ENCODE measurements around the gene PHLDB2.

Gene PHLDB2

GRCh38 chr3:112002096-112002971 lies 143.3 kb downstream of the PHLDB2 start:
- DNase-seq = no peak

- no peak for DNase-seq
Measured at GRCh38 chr3:112003321-112004080, 144.4 kb downstream of the PHLDB2 start.

- DNase-seq = no peak
Measured at GRCh38 chr3:112004187-112004586, 145.1 kb downstream of the PHLDB2 start.

- DNase-seq = no peak
Measured at GRCh38 chr3:112004669-112005068, 145.6 kb downstream of the PHLDB2 start.

- no peak for DNase-seq
Measured at GRCh38 chr3:112005091-112005672, 146.1 kb downstream of the PHLDB2 start.

- no peak for DNase-seq
Measured at GRCh38 chr3:112007633-112008032, 148.6 kb downstream of the PHLDB2 start.

GRCh38 chr3:112009670-112010069 lies 150.6 kb downstream of the PHLDB2 start:
- no peak for DNase-seq

GRCh38 chr3:112010636-112011035 lies 151.6 kb downstream of the PHLDB2 start:
- DNase-seq = no peak

- no peak for DNase-seq
Measured at GRCh38 chr3:112011376-112011940, 152.4 kb downstream of the PHLDB2 start.

- DNase-seq = no peak
Measured at GRCh38 chr3:112012205-112012992, 153.3 kb downstream of the PHLDB2 start.

GRCh38 chr3:112013058-112013783 lies 154.2 kb downstream of the PHLDB2 start:
- DNase-seq = peak; percentile 74

GRCh38 chr3:112013784-112014143 lies 154.7 kb downstream of the PHLDB2 start:
- DNase-seq = no peak

- DNase-seq = peak; percentile 71
Measured at GRCh38 chr3:112017091-112017490, 158.0 kb downstream of the PHLDB2 start.

- DNase-seq = no peak
Measured at GRCh38 chr3:112018712-112019111, 159.6 kb downstream of the PHLDB2 start.

GRCh38 chr3:112019716-112020115 lies 160.7 kb downstream of the PHLDB2 start:
- DNase-seq = no peak

- DNase-seq = no peak
Measured at GRCh38 chr3:112020674-112021085, 161.6 kb downstream of the PHLDB2 start.
